Vagina (tissue), 2 donors: ENCODE measurements around the gene OR13C2. TPM values are rescaled to one million over a fixed set of nuclear protein-coding genes. Genes with fewer than 3 reads are reported as not detected.
"Not testable (repeated sequence)": the region's sequence is repeated elsewhere in the genome, so short reads cannot be mapped to it uniquely, and the experiment has no call there.

ENCODE experiments used
- DNase-seq, 2 donors: peaks; one replicate each; pipeline ENCODE4 v3.0.0-alpha.2; 2017; ENCODE audit errors: extremely low spot score in 2 of 2
- H3K27ac ChIP-seq: fragments of 200-600 bp; sonication (generic); one replicate; pipeline ENCODE4 v1.5.1; 2019
- H3K27me3 ChIP-seq: fragments of 200-600 bp; sonication (generic); one replicate; pipeline ENCODE4 v1.5.1; 2019
- H3K36me3 ChIP-seq, 2 donors: fragments of 200-600 bp; sonication (generic); one replicate each; pipeline ENCODE4 v1.5.1; 2017 to 2019
- H3K4me1 ChIP-seq: fragments of 200-600 bp; sonication (generic); one replicate; pipeline ENCODE4 v1.5.1; 2019
- H3K4me3 ChIP-seq, 2 donors: fragments of 200-600 bp; sonication (generic); 1 replicate in 1 of 2; 2 replicates in 1 of 2; pipeline ENCODE4 v1.5.1; 2016 to 2019
- H3K9me3 ChIP-seq: fragments of 200-600 bp; sonication (generic); one replicate; pipeline ENCODE4 v1.5.1; 2019
- CTCF ChIP-seq, 3 experiments: fragments of 450-650 bp in 2 of 3; fragments of 200-600 bp in 1 of 3; sonication (generic) in 1 of 3; IDR thresholded peaks; one replicate each; pipeline ENCODE4 v1.5.1; 2017 to 2019; ENCODE audit warnings: antibody characterized with exemption in 3 of 3, mild to moderate bottlenecking in 2 of 3, moderate library complexity in 2 of 3
- POLR2A ChIP-seq, 2 donors: fragments of 450-650 bp; IDR thresholded peaks; one replicate each; pipeline ENCODE4 v1.6.1; 2017; ENCODE audit warnings: antibody characterized with exemption in 2 of 2, mild to moderate bottlenecking in 2 of 2, moderate library complexity in 2 of 2
- POLR2AphosphoS5 ChIP-seq, 2 donors: sonication (generic); formaldehyde crosslinking; IDR thresholded peaks; one replicate each; pipeline ENCODE4 v1.9.0; 2017; ENCODE audit warnings: antibody characterized with exemption in 2 of 2, mild to moderate bottlenecking in 2 of 2, low read depth in 1 of 2; ENCODE audit not compliant: insufficient read depth in 1 of 2
- intact Hi-C: fragments of 100-400 bp; cut with DNase I; formaldehyde crosslinking; loops from one replicate; pipeline ENCODE4 v1.15.1; 2023
- total RNA-seq: library from RNA; depleted of rRNA; stranded (reverse); fragments of >200 nt; gene quantifications from one replicate; pipeline ENCODE4 v1.2.3, GENCODE V29; 2016

OR13C2 gene
- total RNA-seq, result not detected

- H3K9me3 ChIP-seq, DNase-seq, intact Hi-C loops, H3K27me3 ChIP-seq, H3K4me1 ChIP-seq, H3K4me3 ChIP-seq, H3K36me3 ChIP-seq, H3K27ac ChIP-seq: not testable (repeated sequence)
These were observed at the start of gene OR13C2 for GRCh38 chr9:104605527-104605926. Gene OR13C2 (minus strand): TSS chr9:104605627. CDS start chr9:104605627, 0 bp downstream.

GRCh38 chr9:104635456-104635855 lies 30.0 kb upstream of the OR13C2 start:
- no peaks in the 10 kb centered on the region for H3K4me1 ChIP-seq
- TF ChIP-seq CTCF (IDR thresholded peaks at IDR 0.05) (no peak), POLR2A (IDR thresholded peaks at IDR 0.05) (no peak), POLR2AphosphoS5 (IDR thresholded peaks at IDR 0.05; ENCODE audit: insufficient read depth in 1 of 2, low read depth in 1 of 2) (no peak)
- H3K9me3 ChIP-seq, result no peaks in the 10 kb centered on the region
- no peak overlapping the region for H3K27ac ChIP-seq
- no peaks in the 10 kb centered on the region for H3K27me3 ChIP-seq
- no peak overlapping the region for H3K4me3 ChIP-seq
- no peaks in the 10 kb centered on the region for H3K36me3 ChIP-seq
- DNase-seq, result no peak
- intact Hi-C loops, result no loop called here

GRCh38 chr9:104633976-104634520 lies 28.6 kb upstream of the OR13C2 start:
- TF ChIP-seq POLR2AphosphoS5 (IDR thresholded peaks at IDR 0.05; ENCODE audit: insufficient read depth in 1 of 2, low read depth in 1 of 2) (no peak), CTCF (IDR thresholded peaks at IDR 0.05) (no peak), POLR2A (IDR thresholded peaks at IDR 0.05) (no peak)
- H3K27me3 ChIP-seq, result no peaks in the 10 kb centered on the region

GRCh38 chr9:104625964-104626363 lies 20.5 kb upstream of the OR13C2 start:
- H3K9me3 ChIP-seq, DNase-seq, intact Hi-C loops, H3K27me3 ChIP-seq, H3K4me1 ChIP-seq, H3K36me3 ChIP-seq, H3K27ac ChIP-seq, H3K4me3 ChIP-seq: not testable (repeated sequence)

More at GRCh38 chr9:104633976-104634520, 28.6 kb upstream of the OR13C2 start:
- intact Hi-C loops, result no loop called here
- Histone ChIP-seq H3K27ac (no peak overlapping the region), H3K36me3 (no peaks in the 10 kb centered on the region), H3K4me3 (no peak overlapping the region), H3K4me1 (no peaks in the 10 kb centered on the region), H3K9me3 (no peaks in the 10 kb centered on the region)
- no peak for DNase-seq

GRCh38 chr9:104618104-104618503 lies 12.7 kb upstream of the OR13C2 start, which contains the start of gene OR13C9:
Gene OR13C9 (minus strand): TSS chr9:104618204. CDS start chr9:104618204, 0 bp downstream.
- H3K9me3 ChIP-seq, result no peaks in the 10 kb centered on the region
- no peak for TF ChIP-seq POLR2AphosphoS5 (IDR thresholded peaks at IDR 0.05; ENCODE audit: insufficient read depth in 1 of 2, low read depth in 1 of 2)
- TF ChIP-seq CTCF (IDR thresholded peaks at IDR 0.05), result no peak
- TF ChIP-seq POLR2A (IDR thresholded peaks at IDR 0.05), result no peak
- H3K4me1 ChIP-seq, result no peaks in the 10 kb centered on the region
- DNase-seq, result no peak
- no peaks in the 10 kb centered on the region for H3K27me3 ChIP-seq
- no peaks in the 10 kb centered on the region for H3K36me3 ChIP-seq
- intact Hi-C loops, result no loop called here
- H3K27ac ChIP-seq, result no peak within 1 kb of the TSS
- H3K4me3 ChIP-seq, result no peak within 1 kb of the TSS

- intact Hi-C loops, result no loop called here
- H3K27ac ChIP-seq, result no peak overlapping the region
- H3K4me3 ChIP-seq, result no peak overlapping the region
- no peaks in the 10 kb centered on the region for H3K9me3 ChIP-seq
- no peaks in the 10 kb centered on the region for H3K4me1 ChIP-seq
- TF ChIP-seq CTCF (IDR thresholded peaks at IDR 0.05) (no peak), POLR2A (IDR thresholded peaks at IDR 0.05) (no peak), POLR2AphosphoS5 (IDR thresholded peaks at IDR 0.05; ENCODE audit: insufficient read depth in 1 of 2, low read depth in 1 of 2) (no peak)
- no peaks in the 10 kb centered on the region for H3K27me3 ChIP-seq
- H3K36me3 ChIP-seq, result no peaks in the 10 kb centered on the region
- no peak for DNase-seq
These were observed 12.0 kb upstream of the OR13C2 start for GRCh38 chr9:104617418-104617817.
